MCF 10A (cell line): ENCODE results near the gene KREMEN1. TPM values are rescaled to one million over a fixed set of nuclear protein-coding genes. Genes with fewer than 3 reads are reported as not detected.

ENCODE experiments used
- BruUV-seq: library from RNA; stranded (reverse); fragments of 400-500 nt; replicated peaks from 2 replicates; lab custom pipeline; 2021; lab: Mats Ljungman, UMichigan
- CTCF ChIA-PET: fragments of 300-600 bp; sonication (Branson Sonifier 250); formaldehyde crosslinking; extraction: SDS; loops from one replicate; lab custom pipeline; 2021; ENCODE audit warnings: antibody characterized with exemption, inconsistent platforms; lab: Yijun Ruan, JAX
- POLR2A ChIA-PET: fragments of 300-600, 350-650 bp; sonication (Branson Sonifier 250); formaldehyde crosslinking; extraction: SDS; loops from one replicate; lab custom pipeline; 2020; ENCODE audit warnings: antibody characterized with exemption, inconsistent platforms; lab: Yijun Ruan, JAX
- DNase-seq: peaks from one replicate; pipeline ENCODE4 v3.0.0-alpha.2; 2018; ENCODE audit not compliant: unreplicated experiment
- H3K27ac Mint-ChIP-seq: one replicate; pipeline ENCODE4 v1.8.0; 2022; ENCODE audit warnings: mild to moderate bottlenecking, low read depth, mixed read lengths; ENCODE audit not compliant: unreplicated experiment
- H3K27me3 Mint-ChIP-seq: one replicate; pipeline ENCODE4 v1.8.0; 2022; ENCODE audit warnings: mixed read lengths; ENCODE audit not compliant: insufficient read depth, unreplicated experiment
- H3K36me3 Mint-ChIP-seq: one replicate; pipeline ENCODE4 v1.8.0; 2022; ENCODE audit warnings: mild to moderate bottlenecking, moderate library complexity, mixed read lengths; ENCODE audit not compliant: insufficient read depth, unreplicated experiment
- H3K4me1 Mint-ChIP-seq: one replicate; pipeline ENCODE4 v1.8.0; 2022; ENCODE audit warnings: mixed read lengths; ENCODE audit not compliant: insufficient read depth, unreplicated experiment
- H3K4me3 Mint-ChIP-seq: one replicate; pipeline ENCODE4 v1.8.0; 2022; ENCODE audit warnings: mild to moderate bottlenecking, moderate library complexity, mixed read lengths; ENCODE audit not compliant: unreplicated experiment
- H3K9me3 Mint-ChIP-seq: one replicate; pipeline ENCODE4 v1.8.0; 2022; ENCODE audit warnings: mixed read lengths; ENCODE audit not compliant: unreplicated experiment
- intact Hi-C: fragments of 100-400 bp; cut with micrococcal nuclease; formaldehyde crosslinking; loops from 2 replicates; pipeline ENCODE4 v1.14.1; 2022
- total RNA-seq: library from RNA; stranded (reverse); gene quantifications from 2 replicates; pipeline ENCODE4 v1.2.3, GENCODE V29; 2022
- TF ChIP-seq, protein P1 (sequence below): fragments of 200-600 bp; IDR thresholded peaks from one replicate; pipeline ENCODE4 v1.8.0; 2022; ENCODE audit warnings: antibody characterized with exemption, mild to moderate bottlenecking; ENCODE audit not compliant: unreplicated experiment

Gene KREMEN1
- total RNA-seq, 1 experiment from 2014 or later: 3.6 TPM

DNA sequence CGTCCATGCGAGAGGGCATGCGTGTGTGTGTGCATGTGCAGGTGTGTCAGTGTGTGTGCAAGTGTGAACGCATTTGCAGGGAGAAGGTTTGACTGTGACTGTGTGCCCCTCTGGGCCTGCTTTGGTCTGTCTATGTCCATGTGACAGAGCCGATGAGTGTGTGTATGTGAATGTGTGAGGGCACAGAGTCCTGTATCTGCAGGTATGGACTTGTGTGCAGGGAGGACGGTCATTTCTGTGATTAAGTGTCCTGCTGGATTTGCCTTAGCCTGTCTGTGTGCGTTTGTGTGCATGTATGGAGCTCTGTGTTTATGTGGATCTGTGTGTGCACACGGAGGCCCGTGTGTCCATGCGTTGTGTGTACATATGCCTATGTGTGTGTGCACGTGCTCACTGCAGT is 138.2 kb downstream of the KREMEN1 start:
- no peak for DNase-seq
- ChIA-PET CTCF (interaction anchor here (0.5 to 0.6 kb wide), 2 partner anchors 73 to 382 kb away, joined by 3 read pairs; no protein-coding TSS in a partner anchor), POLR2A (no interaction called here)
- no peaks in the 10 kb centered on the region for H3K9me3 Mint-ChIP-seq
- H3K27ac Mint-ChIP-seq: no peak overlapping the region
- H3K4me3 Mint-ChIP-seq: no peak overlapping the region
- BruUV-seq: no TSS peak
- TF ChIP-seq, protein P1, sequence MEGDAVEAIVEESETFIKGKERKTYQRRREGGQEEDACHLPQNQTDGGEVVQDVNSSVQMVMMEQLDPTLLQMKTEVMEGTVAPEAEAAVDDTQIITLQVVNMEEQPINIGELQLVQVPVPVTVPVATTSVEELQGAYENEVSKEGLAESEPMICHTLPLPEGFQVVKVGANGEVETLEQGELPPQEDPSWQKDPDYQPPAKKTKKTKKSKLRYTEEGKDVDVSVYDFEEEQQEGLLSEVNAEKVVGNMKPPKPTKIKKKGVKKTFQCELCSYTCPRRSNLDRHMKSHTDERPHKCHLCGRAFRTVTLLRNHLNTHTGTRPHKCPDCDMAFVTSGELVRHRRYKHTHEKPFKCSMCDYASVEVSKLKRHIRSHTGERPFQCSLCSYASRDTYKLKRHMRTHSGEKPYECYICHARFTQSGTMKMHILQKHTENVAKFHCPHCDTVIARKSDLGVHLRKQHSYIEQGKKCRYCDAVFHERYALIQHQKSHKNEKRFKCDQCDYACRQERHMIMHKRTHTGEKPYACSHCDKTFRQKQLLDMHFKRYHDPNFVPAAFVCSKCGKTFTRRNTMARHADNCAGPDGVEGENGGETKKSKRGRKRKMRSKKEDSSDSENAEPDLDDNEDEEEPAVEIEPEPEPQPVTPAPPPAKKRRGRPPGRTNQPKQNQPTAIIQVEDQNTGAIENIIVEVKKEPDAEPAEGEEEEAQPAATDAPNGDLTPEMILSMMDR: no peak
- peaks cover 10% of the 10 kb centered on the region for H3K4me1 Mint-ChIP-seq
- H3K27me3 Mint-ChIP-seq: peaks cover 8% of the 10 kb centered on the region
- intact Hi-C loops: no loop called here
- H3K36me3 Mint-ChIP-seq: peaks cover 7% of the 10 kb centered on the region

DNA sequence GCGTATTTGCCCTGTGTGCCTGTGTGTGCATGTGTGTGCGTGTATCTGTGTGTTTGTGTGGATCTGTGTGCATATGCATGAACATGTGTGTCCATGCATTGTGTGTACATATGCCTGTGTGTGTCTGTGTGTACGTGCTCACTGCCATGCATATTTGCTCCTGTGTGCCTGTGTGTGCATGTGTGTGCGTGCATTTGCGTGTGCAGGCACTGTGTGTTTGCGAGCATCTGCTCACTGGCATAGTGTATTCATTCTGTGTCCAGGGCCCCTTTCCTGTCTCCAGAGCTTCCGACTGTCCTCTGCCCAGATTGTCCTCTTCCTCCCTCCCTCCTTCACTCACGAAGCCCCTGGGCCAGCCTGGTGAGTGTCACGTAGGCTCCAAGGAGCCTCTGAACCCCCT is 138.6 kb downstream of the KREMEN1 start:
- TF ChIP-seq, protein P1: no peak
- Mint-ChIP-seq H3K27ac (no peak overlapping the region), H3K36me3 (peaks cover 7% of the 10 kb centered on the region), H3K4me1 (peaks cover 6% of the 10 kb centered on the region), H3K4me3 (no peak overlapping the region), H3K9me3 (no peaks in the 10 kb centered on the region), H3K27me3 (peaks cover 4% of the 10 kb centered on the region)
- intact Hi-C loops: no loop called here
- ChIA-PET POLR2A (no interaction called here), CTCF (interaction anchor here (0.5 to 0.6 kb wide), 2 partner anchors 74 to 382 kb away, joined by 3 read pairs; no protein-coding TSS in a partner anchor)
- BruUV-seq: no TSS peak
- DNase-seq: no peak

DNA sequence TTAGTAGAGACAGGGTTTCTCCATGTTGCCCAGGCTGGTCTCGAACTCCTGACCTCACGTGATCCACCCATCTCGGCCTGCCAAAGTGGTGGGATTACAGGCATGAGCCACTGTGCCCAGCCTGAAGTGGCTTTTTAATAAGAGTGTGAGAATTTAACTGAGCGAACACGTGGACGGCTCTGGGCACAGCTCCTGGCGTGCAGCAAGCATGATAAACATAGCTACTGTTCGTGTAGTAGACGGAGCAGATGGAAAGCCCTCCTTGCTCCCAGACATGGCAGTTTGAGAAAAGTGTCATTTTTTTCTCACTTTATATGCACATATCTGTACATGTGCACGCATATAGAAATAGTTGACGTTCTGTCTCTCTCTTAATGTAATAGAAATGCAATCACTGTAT is 139.9 kb downstream of the KREMEN1 start:
- POLR2A ChIA-PET: interaction anchor here (0.7 kb wide), 1 partner anchor 269 kb away, joined by 3 read pairs; no protein-coding TSS in a partner anchor
- H3K27ac Mint-ChIP-seq: no peak overlapping the region
- no peaks in the 10 kb centered on the region for H3K9me3 Mint-ChIP-seq
- H3K4me3 Mint-ChIP-seq: no peak overlapping the region
- H3K4me1 Mint-ChIP-seq: peaks cover 4% of the 10 kb centered on the region
- H3K36me3 Mint-ChIP-seq: peaks cover 7% of the 10 kb centered on the region
- TF ChIP-seq, protein P1: no peak
- DNase-seq: no peak
- CTCF ChIA-PET: interaction anchor here (0.9 kb wide), 1 partner anchor 32 kb away, joined by 3 read pairs; no protein-coding TSS in a partner anchor
- intact Hi-C loops: no loop called here
- no TSS peak for BruUV-seq
- H3K27me3 Mint-ChIP-seq: no peaks in the 10 kb centered on the region

DNA sequence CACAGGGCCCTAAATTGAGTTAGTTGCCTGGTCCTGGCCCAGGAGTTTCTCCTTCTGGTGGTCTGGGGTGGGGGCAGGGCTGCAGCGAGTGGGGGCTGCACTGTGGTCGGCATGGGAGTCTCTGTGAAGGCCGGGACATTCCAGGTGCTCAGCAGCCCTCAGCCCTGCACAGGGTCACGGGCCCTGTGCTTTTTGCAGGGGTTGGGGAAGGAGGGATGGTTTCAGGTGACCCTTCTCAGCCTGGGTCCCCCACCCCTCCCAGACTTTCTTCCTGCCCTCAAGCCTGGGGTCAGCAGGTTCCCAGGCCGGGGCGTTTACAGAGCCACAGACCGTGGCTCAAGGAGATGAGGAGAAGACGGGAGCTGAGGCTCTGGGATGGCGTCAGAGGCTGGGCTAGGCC is 140.7 kb downstream of the KREMEN1 start:
- H3K36me3 Mint-ChIP-seq: peaks cover 7% of the 10 kb centered on the region
- ChIA-PET CTCF (interaction anchor here (0.9 kb wide), 1 partner anchor 31 kb away, joined by 3 read pairs; no protein-coding TSS in a partner anchor), POLR2A (no interaction called here)
- intact Hi-C loops: no loop called here
- H3K27ac Mint-ChIP-seq: no peak overlapping the region
- no peaks in the 10 kb centered on the region for H3K9me3 Mint-ChIP-seq
- BruUV-seq: no TSS peak
- H3K27me3 Mint-ChIP-seq: no peaks in the 10 kb centered on the region
- H3K4me3 Mint-ChIP-seq: no peak overlapping the region
- peaks cover 4% of the 10 kb centered on the region for H3K4me1 Mint-ChIP-seq
- TF ChIP-seq, protein P1: no peak
- no peak for DNase-seq
